K562 (cell line): Measurements from ENCODE around the gene KNDC1. TPM values are rescaled to one million over a fixed set of nuclear protein-coding genes. Genes with fewer than 3 reads are reported as not detected.

Experiments used
- ATAC-seq: fragments of 200-7000 bp; cut with Tn5 transposase; 3 replicates; pipeline ENCODE4 v1.9.1; 2020; ENCODE audit warnings: moderate library complexity
- BruUV-seq: library from RNA; stranded (reverse); fragments of 400-500 nt; replicated peaks from 2 replicates; lab custom pipeline; 2021; lab: Mats Ljungman, UMichigan
- CTCF ChIA-PET: fragments of 300-600 bp; formaldehyde crosslinking; extraction: SDS; loops from one replicate; lab custom pipeline; 2021; ENCODE audit warnings: low intra/inter-chr PET ratio; lab: Yijun Ruan, JAX
- POLR2A ChIA-PET: fragments of 300-600, 350-650 bp; sonication (Branson Sonifier 250); formaldehyde crosslinking; extraction: SDS; loops from one replicate; lab custom pipeline; 2021; ENCODE audit warnings: antibody characterized with exemption, inconsistent platforms; lab: Yijun Ruan, JAX
- DNase-seq, 4 experiments: peaks; one replicate each; pipeline versions ENCODE4 v3.0.0 to v3.0.0-alpha.2; 2011 to 2018; ENCODE audit warnings: low spot score in 3 of 4, mixed read lengths in 3 of 4; ENCODE audit errors: extremely low read depth in 1 of 4
- FAIRE-seq: peaks from 2 replicates; lab custom pipeline; 2011; peaks lifted over from hg19 to GRCh38; lab: Jason Lieb, UNC
- H2AFZ ChIP-seq: 2 replicates; pipeline ENCODE4 v1.6.0; 2011; ENCODE audit warnings: low read depth, low read length, control low read depth, inconsistent platforms
- H3K27ac ChIP-seq: fragments of 200-600 bp; 3 replicates; pipeline ENCODE4 v1.8.0; 2011; ENCODE audit warnings: low read depth, mild to moderate bottlenecking, control low read depth, inconsistent platforms, low read length, moderate library complexity, mixed read lengths; ENCODE audit errors: extremely low read depth
- H3K27me3 ChIP-seq, 2 experiments: fragments of 300-600 bp in 1 of 2; 2 replicates in 1 of 2; 3 replicates in 1 of 2; pipeline versions ENCODE4 v1.6.0 to v1.8.0; 2011; ENCODE audit warnings: inconsistent platforms in 2 of 2, low read length in 2 of 2, mild to moderate bottlenecking in 1 of 2, mixed read lengths in 1 of 2, moderate library complexity in 1 of 2; ENCODE audit not compliant: control insufficient read depth in 2 of 2, insufficient read depth in 2 of 2
- H3K36me3 ChIP-seq: fragments of 300-600 bp; 3 replicates; pipeline ENCODE4 v1.8.0; 2011; ENCODE audit warnings: mild to moderate bottlenecking, low read length, inconsistent platforms; ENCODE audit not compliant: control insufficient read depth, insufficient read depth
- H3K4me1 ChIP-seq, 2 experiments: fragments of 200-600 bp in 1 of 2; replicated peaks in 1 of 2; 2 replicates in 1 of 2; 3 replicates in 1 of 2; pipeline versions ENCODE4 v1.5.1 to v1.8.0; 2011; ENCODE audit warnings: inconsistent platforms in 2 of 2, low read length in 2 of 2, mild to moderate bottlenecking in 1 of 2, mixed read lengths in 1 of 2, moderate library complexity in 1 of 2; ENCODE audit not compliant: control insufficient read depth in 2 of 2, insufficient read depth in 2 of 2
- H3K4me2 ChIP-seq: 2 replicates; pipeline ENCODE4 v1.6.1; 2011; ENCODE audit warnings: low read length, control low read depth, inconsistent platforms, mixed read lengths; ENCODE audit not compliant: insufficient read depth
- H3K4me3 ChIP-seq: fragments of 200-600 bp; sonication (generic), shearing (Covaris generic); 2 replicates; pipeline ENCODE4 v1.5.1; 2016; ENCODE audit warnings: control low read depth, inconsistent platforms
- H3K79me2 ChIP-seq: fragments of 200-600 bp; 3 replicates; pipeline ENCODE4 v1.8.0; 2011; ENCODE audit warnings: low read length, inconsistent platforms; ENCODE audit not compliant: control insufficient read depth, insufficient read depth
- H3K9ac ChIP-seq, 2 experiments: 2 replicates each; pipeline versions ENCODE4 v1.6.0 to v1.6.1; 2011; ENCODE audit warnings: low read depth in 2 of 2, low read length in 2 of 2, control low read depth in 1 of 2, inconsistent platforms in 1 of 2, mild to moderate bottlenecking in 1 of 2, mixed read lengths in 1 of 2; ENCODE audit not compliant: insufficient read depth in 1 of 2
- H3K9me1 ChIP-seq: one replicate; pipeline ENCODE4 v1.6.0; 2011; ENCODE audit warnings: inconsistent platforms, mild to moderate bottlenecking, low read length, moderate library complexity; ENCODE audit not compliant: control insufficient read depth, insufficient read depth
- H3K9me3 ChIP-seq: replicated peaks from 2 replicates; pipeline ENCODE4 v1.5.1; 2011; ENCODE audit warnings: low read depth, low read length, inconsistent platforms; ENCODE audit not compliant: control insufficient read depth, insufficient read depth
- H4K20me1 ChIP-seq: replicated peaks from 2 replicates; pipeline ENCODE4 v1.6.1; 2011; ENCODE audit warnings: low read length, inconsistent platforms, mixed read lengths; ENCODE audit not compliant: control insufficient read depth, insufficient read depth
- CTCFL ChIP-seq: IDR thresholded peaks from 2 replicates; pipeline ENCODE4 v1.6.1; 2011; ENCODE audit warnings: borderline replicate concordance, low read depth, mild to moderate bottlenecking, moderate library complexity, low read length; ENCODE audit not compliant: insufficient read depth, poor library complexity, severe bottlenecking
- E2F8 ChIP-seq: fragments of 450-650 bp; IDR thresholded peaks from 2 replicates; pipeline ENCODE4 v1.7.1; 2018; ENCODE audit warnings: mild to moderate bottlenecking, low read depth; ENCODE audit not compliant: partially characterized antibody
- NFRKB ChIP-seq: fragments of 450-650 bp; IDR thresholded peaks from 2 replicates; pipeline ENCODE4 v1.6.1; 2016; ENCODE audit warnings: low read depth
- PHB2 ChIP-seq: fragments of 450-650 bp; IDR thresholded peaks from 2 replicates; pipeline ENCODE4 v1.6.1; 2017; ENCODE audit warnings: low read depth
- POLR2H ChIP-seq: IDR thresholded peaks from 2 replicates; pipeline ENCODE4 v1.6.1; 2016; ENCODE audit warnings: missing genetic modification characterization, low read depth, mild to moderate bottlenecking, control low read depth, missing compliant biosample characterization, moderate library complexity
- ZBTB40 ChIP-seq, 2 experiments: fragments of 450-650 bp in 1 of 2; sonication (generic) in 1 of 2; formaldehyde crosslinking in 1 of 2; IDR thresholded peaks; 2 replicates each; pipeline versions ENCODE4 v1.7.1 to v1.9.0; 2016 to 2022; ENCODE audit warnings: inconsistent platforms in 1 of 2, mild to moderate bottlenecking in 1 of 2, missing genetic modification reagents in 1 of 2
- ZNF224 ChIP-seq: sonication (generic); formaldehyde crosslinking; IDR thresholded peaks from 2 replicates; pipeline ENCODE4 v1.8.0; 2022; ENCODE audit warnings: mild to moderate bottlenecking, missing genetic modification reagents
- WGBS: fragments of 100-300 bp; shearing (Covaris generic); methylation state at CpG from one replicate; pipeline ENCODE4 v1.1.6; 2016; ENCODE audit warnings: low coverage, mixed read lengths; ENCODE audit not compliant: insufficient coverage; ENCODE audit errors: missing lambda C conversion rate; 5-methylcytosine and 5-hydroxymethylcytosine counted together
- in situ Hi-C: fragments of 300-500 bp; cut with MboI; formaldehyde crosslinking; loops from 4 replicates; pipeline ENCODE4 v1.15.0; 2018; ENCODE audit warnings: inconsistent platforms, mixed read lengths
- intact Hi-C: fragments of 100-400 bp; cut with micrococcal nuclease; formaldehyde crosslinking; loops from 2 replicates; pipeline ENCODE4 v1.14.2; 2022
- polyA plus RNA-seq, 8 experiments: library from polyadenylated mRNA; depleted of rRNA in 4 of 8; stranded (reverse) in 5 of 8; unstranded in 3 of 8; fragments of >200 nt; fragmentation: Nextera tagmentation in 2 of 8; fragmentation: Illumina TruSeq in 1 of 8; extraction: Ambion mirVana in 2 of 8; extraction: Trizol in 1 of 8; gene quantifications; 2 replicates each; pipeline versions ENCODE4 v1.2.1 to v1.2.3, GENCODE V29; 2011 to 2014; ENCODE audit warnings: inconsistent platforms in 1 of 8, missing spikeins in 1 of 8
- total RNA-seq, 7 experiments: library from RNA; depleted of rRNA in 6 of 7; stranded (reverse); fragments of >200 nt in 6 of 7; fragmentation: Illumina TruSeq in 2 of 7; extraction: Trizol in 2 of 7; gene quantifications; 2 replicates each; pipeline versions ENCODE4 v1.2.1 to v1.2.3, GENCODE V29; 2011 to 2021; ENCODE audit warnings: low replicate concordance in 1 of 7

KNDC1 gene
- total and polyA plus RNA-seq, 9 of the 15 experiments (the other 6 are each of a cell fraction or from before 2014, with no cell fraction given), result 0.07 to 0.26 (median 0.11) TPM; not detected in 6

GRCh38 chr10:133139551-133140065 lies 20.4 kb upstream of the KNDC1 start:
- Histone ChIP-seq H3K4me3 (no peak overlapping the region), H3K9ac (no peak overlapping the region), H3K4me1 (peaks cover 10 to 26% of the 10 kb centered on the region in 2 experiments; a peak in 4 of 5 replicates), H2AFZ (no peak overlapping the region), H4K20me1 (no peaks in the 10 kb centered on the region), H3K36me3 (no peaks in the 10 kb centered on the region), H3K27me3 (peaks cover 0 to 16% of the 10 kb centered on the region in 2 experiments; a peak in 2 of 5 replicates), H3K27ac (no peak overlapping the region), H3K4me2 (no peak overlapping the region), H3K9me1 (no peaks in the 10 kb centered on the region), H3K79me2 (no peaks in the 10 kb centered on the region), H3K9me3 (no peaks in the 10 kb centered on the region)
- WGBS, result 11% methylated on average over 7 of the region's 17 CpGs
- POLR2A ChIA-PET, result no interaction called here
- ATAC-seq, result no peak
- CTCF ChIA-PET, result no interaction called here
- in situ Hi-C loops, result loop anchor here (5.0 kb wide), 1 partner anchor 168 kb away; the partner anchor contains the start of genes TUBGCP2 and ZNF511
- no peak for FAIRE-seq
- no peak for DNase-seq
- intact Hi-C loops, result loop anchor here (5.0 kb wide), 1 partner anchor 108 kb away; no protein-coding TSS in a partner anchor
- no TSS peak for BruUV-seq
- TF ChIP-seq CTCFL (no peak), E2F8 (no peak), ZNF224 (CRISPR knock-in tag) (no peak), ZBTB40 (IDR thresholded peaks at IDR 0.05) (no peak), ZBTB40 (CRISPR knock-in tag; IDR thresholded peaks at IDR 0.05) (no peak), POLR2H (tag) (no peak), NFRKB (no peak), PHB2 (no peak)
